ENCODE measurements around the gene H3-3A. TPM values are rescaled to one million over a fixed set of nuclear protein-coding genes. Genes with fewer than 3 reads are reported as not detected.

Gene H3-3A
- total RNA-seq, 2 donors from 2014 or later, result 226 to 258 TPM

DNA sequence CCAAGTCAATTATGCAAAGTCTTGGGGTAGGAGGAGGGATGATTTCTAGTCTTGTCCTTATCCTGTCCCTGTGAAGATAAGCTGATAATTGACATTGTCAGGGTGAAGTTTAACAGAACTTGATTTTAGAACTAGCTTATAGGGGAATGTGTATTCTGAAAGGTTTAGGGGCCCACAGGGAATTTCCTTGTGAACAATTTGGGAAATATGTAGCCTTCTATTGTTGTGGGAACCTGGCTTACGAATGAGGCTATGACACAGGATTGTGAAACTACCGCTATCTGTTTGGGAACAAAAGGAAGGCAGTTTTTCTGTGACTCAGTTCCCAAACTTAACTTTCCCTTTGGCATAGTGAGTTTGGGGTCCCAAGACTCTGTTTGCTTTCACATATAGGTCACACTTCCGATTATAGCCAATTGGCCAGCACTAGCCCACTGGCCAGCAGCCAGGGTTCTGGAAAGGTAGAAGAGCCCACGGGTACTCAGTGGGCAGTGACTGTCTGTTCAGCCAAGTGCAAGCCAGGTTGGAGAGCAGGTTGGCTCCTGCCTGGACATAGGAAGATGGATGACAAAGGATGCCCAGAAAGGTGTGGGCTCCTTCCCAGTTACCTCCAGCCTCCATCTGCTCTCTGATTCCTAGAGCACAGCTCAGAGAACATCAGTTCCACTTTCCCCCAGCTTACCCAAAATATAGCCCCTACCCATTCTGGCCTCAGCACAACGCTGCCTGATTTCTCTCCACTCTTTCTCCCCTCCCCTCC lies 35.5 kb downstream of the H3-3A start:
- no peak overlapping the region for H3K4me3 ChIP-seq
- H3K9me3 ChIP-seq, result no peaks in the 10 kb centered on the region
- no peak for DNase-seq (ENCODE audit: low spot score)
- H3K27ac ChIP-seq, result no peak overlapping the region
- H3K27me3 ChIP-seq (replicated peaks; ENCODE audit: insufficient read depth), result no peaks in the 10 kb centered on the region
- H3K36me3 ChIP-seq, result no peaks in the 10 kb centered on the region
- TF ChIP-seq, protein P1, sequence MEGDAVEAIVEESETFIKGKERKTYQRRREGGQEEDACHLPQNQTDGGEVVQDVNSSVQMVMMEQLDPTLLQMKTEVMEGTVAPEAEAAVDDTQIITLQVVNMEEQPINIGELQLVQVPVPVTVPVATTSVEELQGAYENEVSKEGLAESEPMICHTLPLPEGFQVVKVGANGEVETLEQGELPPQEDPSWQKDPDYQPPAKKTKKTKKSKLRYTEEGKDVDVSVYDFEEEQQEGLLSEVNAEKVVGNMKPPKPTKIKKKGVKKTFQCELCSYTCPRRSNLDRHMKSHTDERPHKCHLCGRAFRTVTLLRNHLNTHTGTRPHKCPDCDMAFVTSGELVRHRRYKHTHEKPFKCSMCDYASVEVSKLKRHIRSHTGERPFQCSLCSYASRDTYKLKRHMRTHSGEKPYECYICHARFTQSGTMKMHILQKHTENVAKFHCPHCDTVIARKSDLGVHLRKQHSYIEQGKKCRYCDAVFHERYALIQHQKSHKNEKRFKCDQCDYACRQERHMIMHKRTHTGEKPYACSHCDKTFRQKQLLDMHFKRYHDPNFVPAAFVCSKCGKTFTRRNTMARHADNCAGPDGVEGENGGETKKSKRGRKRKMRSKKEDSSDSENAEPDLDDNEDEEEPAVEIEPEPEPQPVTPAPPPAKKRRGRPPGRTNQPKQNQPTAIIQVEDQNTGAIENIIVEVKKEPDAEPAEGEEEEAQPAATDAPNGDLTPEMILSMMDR (IDR thresholded peaks at IDR 0.05), result no peak
- ATAC-seq (ENCODE audit: insufficient number of reproducible peaks, low FRiP score, low read depth), result no peak
- H3K4me1 ChIP-seq (ENCODE audit: control insufficient read depth in 1 of 2, low read depth in 2 of 2), result peaks cover 3 to 5% of the 10 kb centered on the region in 2 donors

DNA sequence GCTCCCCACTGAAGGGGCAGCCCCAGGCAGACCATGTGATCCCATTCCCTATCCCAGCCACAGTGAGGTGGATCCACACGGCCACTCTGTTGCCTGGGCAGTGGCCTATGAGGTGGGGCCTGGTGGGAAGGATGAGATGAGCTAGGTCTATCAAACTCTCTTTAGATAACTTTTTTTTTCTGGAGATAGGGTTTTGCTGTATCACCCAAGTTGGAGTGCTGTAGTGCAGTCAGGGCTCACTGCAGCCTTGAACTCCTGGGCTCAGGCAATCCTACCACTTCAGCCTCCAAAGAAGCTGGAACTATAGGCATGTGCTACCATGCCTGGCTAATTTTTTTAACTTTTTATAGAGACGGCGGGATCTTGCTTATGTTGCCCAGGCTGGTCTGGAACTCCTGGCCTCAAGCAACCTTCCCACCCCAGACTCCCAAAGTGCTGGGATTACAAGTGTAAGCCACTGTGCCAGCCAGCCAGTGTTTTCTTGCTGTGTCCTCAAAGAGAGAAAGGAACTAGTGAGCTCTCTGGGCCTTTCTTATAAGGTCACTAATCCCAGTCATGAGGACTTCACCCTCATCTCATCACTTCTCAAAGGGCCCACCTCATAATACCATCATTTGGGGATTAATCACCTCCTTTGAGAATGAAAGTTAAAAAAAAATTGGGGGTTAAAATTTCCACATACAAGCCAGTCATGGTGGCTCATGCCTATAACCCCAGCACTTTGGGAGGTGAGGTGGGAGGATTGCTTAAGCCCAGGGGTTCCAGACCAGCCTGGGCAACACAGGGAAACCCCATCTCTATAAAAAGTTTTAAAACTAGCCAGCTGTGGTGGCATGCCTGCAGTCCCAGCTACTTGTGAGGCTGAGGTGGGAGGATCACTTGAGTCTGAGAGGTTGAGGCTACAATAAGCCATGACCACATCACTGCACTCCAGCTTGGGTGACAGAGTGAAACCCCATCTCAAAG lies 36.6 kb downstream of the H3-3A start:
- Histone ChIP-seq H3K36me3 (no peaks in the 10 kb centered on the region), H3K27ac (no peak overlapping the region), H3K27me3 (replicated peaks; ENCODE audit: insufficient read depth) (no peaks in the 10 kb centered on the region), H3K9me3 (no peaks in the 10 kb centered on the region), H3K4me3 (no peak overlapping the region), H3K4me1 (ENCODE audit: control insufficient read depth in 1 of 2, low read depth in 2 of 2) (peaks cover 3 to 5% of the 10 kb centered on the region in 2 donors)
- TF ChIP-seq, protein P1 (IDR thresholded peaks at IDR 0.05), result no peak
- DNase-seq (ENCODE audit: low spot score) (no peak), ATAC-seq (ENCODE audit: insufficient number of reproducible peaks, low FRiP score, low read depth) (no peak)

DNA sequence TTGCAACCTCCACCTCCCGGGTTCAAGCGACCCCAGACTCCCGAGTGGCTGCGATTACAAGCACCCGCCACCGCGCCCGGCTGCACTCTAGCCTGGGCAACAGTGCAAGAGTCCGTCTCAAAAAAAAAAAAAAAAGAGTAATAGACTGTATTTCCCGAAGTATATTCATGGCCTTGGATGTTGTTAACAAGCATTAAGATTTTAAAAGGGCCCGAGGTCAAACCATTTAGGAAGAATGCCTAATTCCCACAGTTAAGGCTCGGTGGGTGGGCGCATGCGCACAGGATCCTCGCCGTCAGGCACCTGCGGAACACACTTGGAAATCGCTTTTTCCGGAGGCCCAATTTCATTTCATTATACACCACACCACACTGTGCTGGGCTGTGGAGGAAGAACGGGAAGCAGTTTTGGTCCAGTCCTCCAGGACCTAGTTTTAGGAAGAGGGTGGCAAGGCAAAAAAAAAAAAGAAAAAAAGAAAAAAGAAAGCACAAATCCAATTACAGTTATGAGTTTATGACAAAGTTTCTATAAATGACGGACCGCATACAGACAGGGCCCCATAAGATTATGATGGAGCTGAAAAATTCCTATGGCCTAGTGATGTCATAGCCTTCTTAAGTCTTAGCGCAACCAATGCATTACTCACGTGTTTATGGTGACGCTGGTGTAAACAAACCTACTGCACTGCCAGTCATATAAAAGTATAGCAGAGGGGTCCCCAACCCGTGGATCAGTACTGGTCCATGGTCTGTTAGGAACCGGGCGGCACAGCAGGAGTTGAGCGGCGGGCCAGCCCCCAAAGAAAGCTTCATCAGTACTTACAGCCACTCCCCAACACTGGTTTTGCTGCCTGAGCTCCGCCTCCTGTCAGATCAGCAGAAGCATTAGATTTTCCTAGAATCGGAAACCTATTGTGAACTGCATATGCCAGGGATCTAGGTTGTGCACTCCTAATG lies 38.2 kb downstream of the H3-3A start:
- no peaks in the 10 kb centered on the region for H3K36me3 ChIP-seq
- H3K9me3 ChIP-seq, result no peaks in the 10 kb centered on the region
- H3K4me1 ChIP-seq (ENCODE audit: control insufficient read depth in 1 of 2, low read depth in 2 of 2), result peaks cover 3 to 5% of the 10 kb centered on the region in 2 donors
- DNase-seq (ENCODE audit: low spot score), result no peak
- peak overlapping the region; percentile 75 for H3K4me3 ChIP-seq
- H3K27ac ChIP-seq, result no peak overlapping the region
- TF ChIP-seq, protein P1 (IDR thresholded peaks at IDR 0.05), result no peak
- H3K27me3 ChIP-seq (replicated peaks; ENCODE audit: insufficient read depth), result no peaks in the 10 kb centered on the region
- ATAC-seq (ENCODE audit: insufficient number of reproducible peaks, low FRiP score, low read depth), result no peak

DNA sequence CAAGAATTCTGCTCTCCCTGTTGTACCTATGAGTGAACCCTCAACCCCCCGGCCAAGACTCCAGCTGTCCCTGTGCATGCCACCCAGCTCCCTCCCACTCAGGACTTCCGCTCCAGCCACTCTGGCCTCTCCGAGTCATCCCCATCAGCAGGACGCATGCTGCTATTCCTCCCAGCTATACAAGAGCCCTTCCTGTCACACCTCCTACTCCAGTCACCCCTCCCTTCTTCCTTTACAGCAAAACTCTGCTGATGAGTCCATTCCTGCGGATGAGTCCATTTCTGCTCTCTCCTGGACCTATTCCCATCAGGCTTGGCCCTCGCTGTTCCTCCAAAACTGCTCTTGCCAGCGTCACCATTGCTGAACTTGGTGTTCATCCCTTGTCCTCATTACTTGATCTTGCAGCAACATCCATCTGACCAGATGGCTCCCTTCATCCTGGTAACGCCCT lies 42.2 kb downstream of the H3-3A start:
- Histone ChIP-seq H3K9me3 (no peaks in the 10 kb centered on the region), H3K4me1 (ENCODE audit: control insufficient read depth in 1 of 2, low read depth in 2 of 2) (peaks cover 11 to 21% of the 10 kb centered on the region in 2 donors), H3K27ac (no peak overlapping the region), H3K27me3 (replicated peaks; ENCODE audit: insufficient read depth) (no peaks in the 10 kb centered on the region), H3K36me3 (no peaks in the 10 kb centered on the region), H3K4me3 (no peak overlapping the region)
- TF ChIP-seq, protein P1 (IDR thresholded peaks at IDR 0.05), result no peak
- DNase-seq (ENCODE audit: low spot score), result no peak
- no peak for ATAC-seq (ENCODE audit: insufficient number of reproducible peaks, low FRiP score, low read depth)
